Fibroblast of lung (primary cell): ENCODE data around the gene LAIR1.

ENCODE experiments used
- CTCF ChIP-seq, 2 donors: IDR thresholded peaks in 1 of 2; conservative IDR thresholded peaks in 1 of 2; 1 replicate in 1 of 2; 2 replicates in 1 of 2; pipeline ENCODE4 v1.5.1; 2011 to 2012; ENCODE audit warnings: low read length in 2 of 2, control low read depth in 1 of 2, inconsistent platforms in 1 of 2, low read depth in 1 of 2, mild to moderate bottlenecking in 1 of 2
- EZH2 ChIP-seq: IDR thresholded peaks from 2 replicates; pipeline ENCODE4 v1.5.1; 2012; ENCODE audit warnings: low read length, control low read depth, mild to moderate bottlenecking; ENCODE audit errors: missing control alignments

- no peak for TF ChIP-seq CTCF (conservative IDR thresholded peaks at IDR 0.05 in 1 of 2, IDR thresholded peaks at IDR 0.05 in 1 of 2; ENCODE audit: low read depth in 1 of 2, low read length in 2 of 2)
- TF ChIP-seq EZH2 = no peak
These were observed 40.7 kb downstream of the LAIR1 start for GRCh38 chr19:54324071-54324470.
